GM18861 (cell line): ENCODE results near the gene GRB7.
"Not testable (repeated sequence)": the region's sequence is repeated elsewhere in the genome, so short reads cannot be mapped to it uniquely, and the experiment has no call there.

ENCODE experiments used
- ATAC-seq: cut with Tn5 transposase; IDR thresholded peaks from one replicate; pipeline ENCODE4 v1.9.1; 2021; ENCODE audit not compliant: unreplicated experiment

GRB7 gene

GRCh38 chr17:39730095-39730921 lies 7.4 kb upstream of the GRB7 start, which contains the start of gene MIEN1:
TSS of gene MIEN1 (minus strand) at chr17:39730532. CDS start at chr17:39730495, 37 bp downstream.
- ATAC-seq = peak; percentile 77

- no peak for ATAC-seq
These were observed 5.2 kb upstream of the GRB7 start for GRCh38 chr17:39732586-39732985.

- no peak for ATAC-seq
These were observed 1.9 kb upstream of the GRB7 start for GRCh38 chr17:39735882-39736281.

- no peak for ATAC-seq
These were observed 1.2 kb upstream of the GRB7 start for GRCh38 chr17:39736319-39737165.

GRCh38 chr17:39737206-39737759 lies 455 bp upstream of the GRB7 start:
- no peak for ATAC-seq

- no peak for ATAC-seq
These were observed 797 bp downstream of the GRB7 start for GRCh38 chr17:39738568-39738901.

GRCh38 chr17:39738983-39739884 lies 1.5 kb downstream of the GRB7 start:
- no peak for ATAC-seq

- no peak for ATAC-seq
These were observed 2.2 kb downstream of the GRB7 start for GRCh38 chr17:39739885-39740356.

- ATAC-seq = no peak
These were observed 2.8 kb downstream of the GRB7 start for GRCh38 chr17:39740357-39741111.

GRCh38 chr17:39742126-39742855 lies 4.6 kb downstream of the GRB7 start:
- no peak for ATAC-seq

GRCh38 chr17:39742856-39743436 lies 5.2 kb downstream of the GRB7 start:
- ATAC-seq = no peak

- ATAC-seq = no peak
These were observed 6.5 kb downstream of the GRB7 start for GRCh38 chr17:39744075-39744835.

GRCh38 chr17:39744836-39745215 lies 7.1 kb downstream of the GRB7 start:
- ATAC-seq = no peak

- ATAC-seq = no peak
These were observed 7.8 kb downstream of the GRB7 start for GRCh38 chr17:39745335-39746144.

- no peak for ATAC-seq
These were observed 8.4 kb downstream of the GRB7 start for GRCh38 chr17:39746145-39746461.

GRCh38 chr17:39747745-39748144 lies 10.0 kb downstream of the GRB7 start:
- ATAC-seq = no peak

- not testable (repeated sequence) for ATAC-seq
These were observed 10.8 kb downstream of the GRB7 start for GRCh38 chr17:39748444-39749034.
